ENCODE data around the gene IL6R. TPM values are rescaled to one million over a fixed set of nuclear protein-coding genes. Genes with fewer than 3 reads are reported as not detected.

The IL6R gene
- polyA plus RNA-seq, 1 experiment, result 5.9 TPM

DNA sequence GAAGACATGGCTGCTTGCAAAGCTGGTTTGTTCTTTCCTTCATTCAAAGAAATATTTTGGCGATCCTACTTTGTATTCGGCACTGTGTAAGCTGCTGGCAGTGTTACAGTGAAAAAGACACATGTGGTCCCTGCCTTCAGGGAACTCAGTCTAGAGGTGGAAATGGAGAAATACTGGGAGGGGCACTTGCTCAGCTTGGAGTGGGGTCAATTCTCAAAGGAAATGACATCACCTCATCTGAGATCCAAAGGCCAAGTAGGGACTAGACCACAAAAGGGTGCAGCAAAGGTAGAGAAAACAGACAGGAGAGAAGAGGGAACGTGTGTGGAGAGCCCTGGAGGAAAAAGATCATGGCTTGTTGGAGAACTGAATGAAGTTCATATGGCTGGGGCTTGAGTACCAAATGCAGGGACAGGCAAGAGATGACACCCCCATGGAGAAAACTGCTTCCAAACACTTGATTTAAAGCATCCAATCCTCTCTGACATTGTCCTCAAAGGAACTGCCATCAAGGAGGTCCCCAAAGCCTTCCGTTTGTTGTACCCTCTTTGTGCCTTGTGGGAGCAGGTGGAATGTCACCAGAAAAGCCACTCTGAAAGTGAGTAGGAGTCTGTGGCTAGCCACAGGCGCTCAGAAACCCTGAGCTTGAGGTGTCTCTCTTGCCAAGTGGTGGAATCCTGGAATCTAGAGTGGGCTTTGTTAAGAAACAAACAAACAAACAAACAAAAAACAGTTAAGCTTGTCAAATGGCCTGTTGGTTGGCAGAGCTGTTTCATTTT, 48.6 kb downstream of the IL6R start:
- Histone ChIP-seq H3K9me3 (ENCODE audit: control insufficient read depth, insufficient read depth, low read length) (no peaks in the 10 kb centered on the region), H3K4me3 (ENCODE audit: low read depth, low read length) (no peak overlapping the region), H3K27ac (ENCODE audit: low read depth, low read length) (peak overlapping the region; percentile 33), H3K27me3 (ENCODE audit: control insufficient read depth, insufficient read depth, low read length) (no peaks in the 10 kb centered on the region)
- ChIA-PET POLR2A (interaction anchor here (1.0 kb wide), 1 partner anchor 9 kb away, joined by 3 read pairs; no protein-coding TSS in a partner anchor), CTCF (interaction anchor here (0.8 to 1.4 kb wide), 3 partner anchors 9 to 119 kb away, joined by 3 to 6 read pairs (median 4); no protein-coding TSS in a partner anchor)
- TF ChIP-seq, protein P1, sequence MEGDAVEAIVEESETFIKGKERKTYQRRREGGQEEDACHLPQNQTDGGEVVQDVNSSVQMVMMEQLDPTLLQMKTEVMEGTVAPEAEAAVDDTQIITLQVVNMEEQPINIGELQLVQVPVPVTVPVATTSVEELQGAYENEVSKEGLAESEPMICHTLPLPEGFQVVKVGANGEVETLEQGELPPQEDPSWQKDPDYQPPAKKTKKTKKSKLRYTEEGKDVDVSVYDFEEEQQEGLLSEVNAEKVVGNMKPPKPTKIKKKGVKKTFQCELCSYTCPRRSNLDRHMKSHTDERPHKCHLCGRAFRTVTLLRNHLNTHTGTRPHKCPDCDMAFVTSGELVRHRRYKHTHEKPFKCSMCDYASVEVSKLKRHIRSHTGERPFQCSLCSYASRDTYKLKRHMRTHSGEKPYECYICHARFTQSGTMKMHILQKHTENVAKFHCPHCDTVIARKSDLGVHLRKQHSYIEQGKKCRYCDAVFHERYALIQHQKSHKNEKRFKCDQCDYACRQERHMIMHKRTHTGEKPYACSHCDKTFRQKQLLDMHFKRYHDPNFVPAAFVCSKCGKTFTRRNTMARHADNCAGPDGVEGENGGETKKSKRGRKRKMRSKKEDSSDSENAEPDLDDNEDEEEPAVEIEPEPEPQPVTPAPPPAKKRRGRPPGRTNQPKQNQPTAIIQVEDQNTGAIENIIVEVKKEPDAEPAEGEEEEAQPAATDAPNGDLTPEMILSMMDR (IDR thresholded peaks at IDR 0.05; ENCODE audit: low read depth, low read length), result no peak
- DNase-seq (ENCODE audit: low read depth, low spot score), result no peak

DNA sequence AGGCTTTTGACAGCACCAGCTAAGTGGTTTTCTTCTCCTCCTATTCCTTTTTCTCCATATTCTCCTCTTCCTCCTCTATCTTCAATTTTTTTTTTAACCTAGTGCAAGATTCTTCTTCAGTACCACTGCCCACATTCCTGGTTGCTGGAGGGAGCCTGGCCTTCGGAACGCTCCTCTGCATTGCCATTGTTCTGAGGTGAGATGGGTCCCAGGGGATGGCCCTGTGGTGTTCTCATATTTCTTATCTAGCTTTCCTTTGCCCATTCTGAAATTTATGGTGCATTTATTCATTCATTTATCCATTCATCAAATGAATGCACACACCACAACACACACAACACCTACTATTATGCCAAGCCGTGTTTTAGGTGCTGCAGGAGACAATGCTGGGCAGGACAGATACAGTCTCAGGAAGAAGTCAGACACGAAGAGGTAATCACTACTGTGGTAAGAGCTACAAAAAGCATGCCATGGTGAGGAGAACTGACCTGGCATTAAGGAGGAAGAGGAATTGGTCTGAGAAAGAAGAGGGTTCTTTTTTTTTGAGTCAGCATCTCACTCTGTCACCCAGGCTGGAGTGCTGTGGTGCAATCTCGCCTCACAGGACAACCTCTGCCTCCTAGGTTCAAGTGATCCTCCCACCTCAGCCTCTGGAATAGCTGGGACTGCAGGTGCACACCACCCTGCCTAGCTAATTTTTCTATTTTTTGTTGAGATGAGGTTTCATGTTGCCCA, 49.4 kb downstream of the IL6R start:
- TF ChIP-seq, protein P1 (IDR thresholded peaks at IDR 0.05; ENCODE audit: low read depth, low read length), result no peak
- ChIA-PET POLR2A (no interaction called here), CTCF (interaction anchor here (0.8 to 1.4 kb wide), 2 partner anchors 12 to 120 kb away, joined by 4 to 6 read pairs; no protein-coding TSS in a partner anchor)
- Histone ChIP-seq H3K27me3 (ENCODE audit: control insufficient read depth, insufficient read depth, low read length) (no peaks in the 10 kb centered on the region), H3K9me3 (ENCODE audit: control insufficient read depth, insufficient read depth, low read length) (no peaks in the 10 kb centered on the region), H3K4me3 (ENCODE audit: low read depth, low read length) (no peak overlapping the region), H3K27ac (ENCODE audit: low read depth, low read length) (no peak overlapping the region)
- no peak for DNase-seq (ENCODE audit: low read depth, low spot score)

GRCh38 chr1:154456631-154457030, 51.5 kb downstream of the IL6R start:
- TF ChIP-seq, protein P1 (IDR thresholded peaks at IDR 0.05; ENCODE audit: low read depth, low read length), result no peak
- no peak overlapping the region for H3K4me3 ChIP-seq (ENCODE audit: low read depth, low read length)
- ChIA-PET CTCF (interaction anchor here (1.6 kb wide), 1 partner anchor 122 kb away, joined by 7 read pairs; no protein-coding TSS in a partner anchor), POLR2A (no interaction called here)
- DNase-seq (ENCODE audit: low read depth, low spot score), result no peak
- no peaks in the 10 kb centered on the region for H3K9me3 ChIP-seq (ENCODE audit: control insufficient read depth, insufficient read depth, low read length)
- no peaks in the 10 kb centered on the region for H3K27me3 ChIP-seq (ENCODE audit: control insufficient read depth, insufficient read depth, low read length)
- no peak overlapping the region for H3K27ac ChIP-seq (ENCODE audit: low read depth, low read length)

GRCh38 chr1:154459080-154459479, 53.9 kb downstream of the IL6R start:
- Histone ChIP-seq H3K9me3 (ENCODE audit: control insufficient read depth, insufficient read depth, low read length) (no peaks in the 10 kb centered on the region), H3K4me3 (ENCODE audit: low read depth, low read length) (no peak overlapping the region), H3K27me3 (ENCODE audit: control insufficient read depth, insufficient read depth, low read length) (no peaks in the 10 kb centered on the region), H3K27ac (ENCODE audit: low read depth, low read length) (no peak overlapping the region)
- no peak for DNase-seq (ENCODE audit: low read depth, low spot score)
- ChIA-PET POLR2A (interaction anchor here (0.7 kb wide), 1 partner anchor 13 kb away, joined by 4 read pairs; no protein-coding TSS in a partner anchor), CTCF (interaction anchor here (1.1 to 1.3 kb wide), 2 partner anchors 22 to 125 kb away, joined by 3 to 4 read pairs; no protein-coding TSS in a partner anchor)
- TF ChIP-seq, protein P1 (IDR thresholded peaks at IDR 0.05; ENCODE audit: low read depth, low read length), result no peak
